Stimulated activated CD8-positive, alpha-beta memory T cell treated with anti-CD3 and anti-CD28 coated beads, Interleukin-15, amount 100 ng/mL, for 48 hours (primary cell): ENCODE measurements around the gene TRMT13.
A peak's percentile ranks its signal among the peaks of the same experiment; 100 is the strongest.

Experiments used
- DNase-seq, 2 donors: peaks; one replicate each; pipeline ENCODE4 v3.0.0-alpha.2; 2020; ENCODE audit warnings: low read depth in 2 of 2

Gene TRMT13

GRCh38 chr1:100132566-100133477 is at the start of gene TRMT13, which contains the start of gene SASS6:
Gene TRMT13 (plus strand): TSS chr1:100133163. CDS start chr1:100133169, 6 bp downstream.
Gene SASS6 (minus strand): TSS chr1:100132930. CDS start chr1:100132814, 116 bp downstream.
- peak; percentile 89 to 90 for DNase-seq

- no peak for DNase-seq
These were observed 45.6 kb upstream of the TRMT13 start for GRCh38 chr1:100087396-100087795.

GRCh38 chr1:100089082-100089481 is 43.9 kb upstream of the TRMT13 start:
- no peak for DNase-seq

GRCh38 chr1:100090471-100090870 is 42.5 kb upstream of the TRMT13 start:
- no peak for DNase-seq

- DNase-seq, result no peak
These were observed 32.8 kb upstream of the TRMT13 start for GRCh38 chr1:100100202-100100601.

GRCh38 chr1:100101564-100101963 is 31.4 kb upstream of the TRMT13 start:
- DNase-seq, result no peak

GRCh38 chr1:100107696-100108095 is 25.3 kb upstream of the TRMT13 start:
- no peak for DNase-seq

GRCh38 chr1:100109554-100110066 is 23.4 kb upstream of the TRMT13 start:
- DNase-seq, result no peak

GRCh38 chr1:100115524-100115923 is 17.4 kb upstream of the TRMT13 start:
- DNase-seq, result no peak

- DNase-seq, result no peak
These were observed 10.8 kb upstream of the TRMT13 start for GRCh38 chr1:100122177-100122576.

- DNase-seq, result no peak
These were observed 5.7 kb upstream of the TRMT13 start for GRCh38 chr1:100127226-100127625.

GRCh38 chr1:100130552-100131077 is 2.3 kb upstream of the TRMT13 start:
- DNase-seq, result no peak

- no peak for DNase-seq
These were observed 1.3 kb upstream of the TRMT13 start for GRCh38 chr1:100131623-100132022.

- no peak for DNase-seq
These were observed 1.9 kb downstream of the TRMT13 start for GRCh38 chr1:100134872-100135271.

- DNase-seq, result no peak
These were observed 4.6 kb downstream of the TRMT13 start for GRCh38 chr1:100137602-100138001.

GRCh38 chr1:100141192-100141591 is 8.2 kb downstream of the TRMT13 start:
- DNase-seq, result no peak

GRCh38 chr1:100142343-100142742 is 9.4 kb downstream of the TRMT13 start:
- no peak for DNase-seq

GRCh38 chr1:100145116-100145515 is 12.2 kb downstream of the TRMT13 start:
- DNase-seq, result no peak

- DNase-seq, result no peak
These were observed 14.0 kb downstream of the TRMT13 start for GRCh38 chr1:100146958-100147357.

GRCh38 chr1:100147875-100148274 is 14.9 kb downstream of the TRMT13 start:
- no peak for DNase-seq

- no peak for DNase-seq
These were observed 18.7 kb downstream of the TRMT13 start for GRCh38 chr1:100151679-100152078.

GRCh38 chr1:100152271-100152670 is 19.3 kb downstream of the TRMT13 start:
- no peak for DNase-seq

GRCh38 chr1:100162881-100163280 is 29.9 kb downstream of the TRMT13 start:
- no peak for DNase-seq
